Adrenal gland (tissue), 5 donors: ENCODE data around the gene MAGI1.

Experiments
- POLR2A ChIP-seq, 2 donors: fragments of 450-650 bp; IDR thresholded peaks; one replicate each; pipeline ENCODE4 v1.6.1; 2017; ENCODE audit warnings: antibody characterized with exemption in 2 of 2, mild to moderate bottlenecking in 2 of 2, moderate library complexity in 1 of 2
- TF ChIP-seq, protein P1 (sequence below), 6 experiments: fragments of 450-650 bp in 4 of 6; fragments of 200-600 bp in 2 of 6; sonication (generic) in 1 of 6; IDR thresholded peaks; 1 replicate in 5 of 6; 2 replicates in 1 of 6; pipeline versions ENCODE4 v1.5.1 to v1.8.0; 2016 to 2021; ENCODE audit warnings: antibody characterized with exemption in 6 of 6, mild to moderate bottlenecking in 2 of 6, moderate library complexity in 1 of 6
- donor health status: DM: no; HTN: no; CAD: no.

DNA sequence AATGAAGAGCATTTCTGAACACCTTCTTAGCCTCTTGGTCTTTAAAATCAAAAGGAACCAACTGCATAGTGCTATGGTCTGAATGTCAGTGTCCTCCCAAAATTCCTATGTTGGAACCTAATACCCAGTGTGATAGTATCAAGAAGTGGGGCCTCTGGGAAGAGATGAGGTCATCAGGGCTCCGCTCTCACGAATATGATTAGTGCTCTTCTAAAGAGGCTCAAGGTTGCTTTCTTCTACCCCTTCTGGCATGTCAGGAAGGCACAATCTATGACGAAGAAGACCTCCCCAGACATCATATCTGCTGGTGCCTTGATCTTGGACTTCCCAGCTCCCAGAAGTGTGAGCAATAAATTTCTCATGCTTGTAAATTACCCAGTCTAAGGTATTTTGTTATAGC, 209.5 kb downstream of the MAGI1 start:
- TF ChIP-seq, protein P1, sequence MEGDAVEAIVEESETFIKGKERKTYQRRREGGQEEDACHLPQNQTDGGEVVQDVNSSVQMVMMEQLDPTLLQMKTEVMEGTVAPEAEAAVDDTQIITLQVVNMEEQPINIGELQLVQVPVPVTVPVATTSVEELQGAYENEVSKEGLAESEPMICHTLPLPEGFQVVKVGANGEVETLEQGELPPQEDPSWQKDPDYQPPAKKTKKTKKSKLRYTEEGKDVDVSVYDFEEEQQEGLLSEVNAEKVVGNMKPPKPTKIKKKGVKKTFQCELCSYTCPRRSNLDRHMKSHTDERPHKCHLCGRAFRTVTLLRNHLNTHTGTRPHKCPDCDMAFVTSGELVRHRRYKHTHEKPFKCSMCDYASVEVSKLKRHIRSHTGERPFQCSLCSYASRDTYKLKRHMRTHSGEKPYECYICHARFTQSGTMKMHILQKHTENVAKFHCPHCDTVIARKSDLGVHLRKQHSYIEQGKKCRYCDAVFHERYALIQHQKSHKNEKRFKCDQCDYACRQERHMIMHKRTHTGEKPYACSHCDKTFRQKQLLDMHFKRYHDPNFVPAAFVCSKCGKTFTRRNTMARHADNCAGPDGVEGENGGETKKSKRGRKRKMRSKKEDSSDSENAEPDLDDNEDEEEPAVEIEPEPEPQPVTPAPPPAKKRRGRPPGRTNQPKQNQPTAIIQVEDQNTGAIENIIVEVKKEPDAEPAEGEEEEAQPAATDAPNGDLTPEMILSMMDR (IDR thresholded peaks at IDR 0.05) = no peak
- no peak for TF ChIP-seq POLR2A (IDR thresholded peaks at IDR 0.05)
